NOMO-1 (cell line): ENCODE results near the gene CASP8.
"Not testable (repeated sequence)": the region's sequence is repeated elsewhere in the genome, so short reads cannot be mapped to it uniquely, and the experiment has no call there.

Source experiments
- DNase-seq, 2 experiments: peaks; one replicate each; lab custom pipeline; 2025; ENCODE audit not compliant: unreplicated experiment in 2 of 2; lab: John Stamatoyannopoulos, UW

CASP8 gene

DNA sequence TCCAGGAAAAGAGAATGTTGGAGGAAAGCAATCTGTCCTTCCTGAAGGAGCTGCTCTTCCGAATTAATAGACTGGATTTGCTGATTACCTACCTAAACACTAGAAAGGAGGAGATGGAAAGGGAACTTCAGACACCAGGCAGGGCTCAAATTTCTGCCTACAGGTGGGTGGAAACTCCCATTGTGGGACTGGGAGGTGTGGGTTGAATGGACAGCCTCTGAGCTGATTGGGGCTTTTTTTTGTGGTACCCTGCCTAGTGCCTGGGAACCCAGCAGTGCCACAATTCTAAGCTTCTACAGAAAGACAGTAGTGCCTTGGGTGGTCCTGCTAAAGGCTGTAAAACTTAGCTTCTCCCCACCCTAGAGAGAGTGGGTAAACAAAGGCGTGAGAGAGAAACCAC is 6.3 kb downstream of the CASP8 start:
- DNase-seq = no peak

DNA sequence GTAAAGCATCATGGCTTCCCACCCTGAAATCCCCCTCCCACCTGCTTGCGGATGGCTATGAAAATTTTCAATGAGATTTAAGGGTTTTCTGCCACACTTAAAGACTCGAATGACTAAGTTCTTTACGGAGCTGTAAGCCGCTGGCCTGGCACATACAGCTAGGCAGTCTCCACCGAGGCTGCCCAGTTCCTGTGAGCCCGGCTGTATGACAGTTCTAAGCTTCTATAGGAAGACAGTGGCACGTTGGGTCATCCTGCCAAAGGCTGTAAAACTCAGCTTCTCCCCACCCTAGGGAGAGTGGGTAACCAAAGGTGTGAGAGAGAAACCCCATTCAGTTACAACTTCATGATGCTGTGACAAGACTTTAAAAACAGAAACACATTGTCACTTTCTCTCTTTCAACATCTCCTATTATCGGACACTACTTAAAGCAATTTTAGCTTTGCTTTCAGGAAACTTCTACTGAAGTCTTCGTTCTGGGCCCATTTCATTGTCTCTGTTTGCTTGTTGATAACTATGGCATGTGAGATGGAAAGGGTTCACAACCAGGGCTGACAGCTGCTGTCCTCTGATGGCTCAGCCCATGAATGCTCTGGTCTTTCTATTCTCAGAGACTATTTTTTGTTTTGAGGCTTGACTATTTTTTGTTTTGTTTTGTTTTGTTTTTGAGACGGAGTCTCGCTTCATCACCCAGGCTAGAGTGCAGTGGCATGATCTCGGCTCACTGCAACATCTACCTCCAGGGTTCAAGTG is 7.1 kb downstream of the CASP8 start:
- DNase-seq = no peak

DNA sequence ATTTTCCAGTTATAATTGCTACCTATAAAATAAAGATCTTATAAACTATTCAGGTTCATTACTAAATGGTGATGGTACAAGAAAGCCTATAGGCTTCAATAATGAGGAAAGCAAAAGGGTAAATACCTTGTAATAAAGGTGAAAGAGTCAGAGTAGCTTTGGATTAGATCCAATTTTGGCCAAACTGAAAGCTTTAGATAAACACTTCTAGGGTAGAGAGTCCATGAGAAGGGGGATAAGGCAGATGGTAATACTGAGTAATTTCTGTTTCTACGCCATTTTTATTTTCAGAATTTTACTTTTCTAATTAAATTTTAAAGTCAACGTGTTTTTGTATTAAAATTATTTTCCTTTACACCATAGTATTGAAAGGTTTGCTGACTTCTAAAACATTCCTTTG is 9.4 kb downstream of the CASP8 start:
- DNase-seq = no peak

DNA sequence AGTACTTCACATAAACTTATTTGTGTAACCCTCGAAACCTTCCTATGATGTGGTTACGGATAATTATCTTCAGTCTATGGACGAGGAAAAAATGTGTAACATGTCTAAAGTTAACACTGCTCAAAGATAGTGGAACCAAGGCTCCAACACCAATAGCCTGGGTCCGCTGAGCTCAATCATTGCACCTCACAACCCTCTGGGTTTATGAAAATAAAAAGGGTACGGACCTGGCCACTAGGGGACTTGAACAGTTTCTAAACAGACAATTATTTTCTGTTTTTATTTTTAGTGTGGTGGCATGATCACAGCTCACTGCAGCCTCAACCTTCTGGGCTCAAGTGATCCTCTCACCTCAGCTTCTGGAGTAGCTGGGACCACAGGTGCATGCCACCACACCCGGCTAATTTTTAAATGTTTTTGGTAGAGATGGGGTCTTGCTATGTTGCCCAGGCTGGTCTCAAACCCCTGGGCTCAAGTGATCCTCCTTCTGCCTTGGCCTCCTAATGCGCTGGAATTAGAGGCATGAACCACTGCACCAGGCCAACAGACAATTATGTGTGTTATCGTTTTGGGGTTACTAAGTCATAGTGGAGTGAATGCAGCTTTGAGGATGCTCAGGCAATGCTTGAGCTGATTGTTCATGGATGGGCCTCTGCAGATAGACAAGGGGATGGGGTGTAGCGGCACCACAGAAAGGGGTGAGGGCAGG is 10.1 kb downstream of the CASP8 start:
- no peak for DNase-seq

DNA sequence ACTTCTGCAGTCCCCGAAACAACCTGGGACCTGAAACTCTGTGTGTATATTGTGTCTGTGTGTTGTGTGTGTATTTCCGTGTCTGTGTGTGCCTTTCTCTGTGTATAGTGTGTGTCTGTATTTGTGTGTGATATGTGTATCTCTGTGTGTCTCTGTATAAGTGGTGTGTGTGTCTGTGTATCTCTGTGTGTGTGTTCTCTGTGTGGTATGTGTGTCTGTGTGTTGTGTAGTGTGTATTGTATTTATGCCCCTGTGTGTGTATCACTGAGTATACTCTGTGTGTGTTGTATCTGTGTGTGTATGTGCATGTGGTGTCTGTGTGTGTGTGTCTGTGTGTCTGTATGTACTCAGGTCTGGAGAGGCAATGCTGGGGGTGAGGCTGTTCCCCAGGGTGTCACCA is 11.6 kb downstream of the CASP8 start:
- no peak for DNase-seq

DNA sequence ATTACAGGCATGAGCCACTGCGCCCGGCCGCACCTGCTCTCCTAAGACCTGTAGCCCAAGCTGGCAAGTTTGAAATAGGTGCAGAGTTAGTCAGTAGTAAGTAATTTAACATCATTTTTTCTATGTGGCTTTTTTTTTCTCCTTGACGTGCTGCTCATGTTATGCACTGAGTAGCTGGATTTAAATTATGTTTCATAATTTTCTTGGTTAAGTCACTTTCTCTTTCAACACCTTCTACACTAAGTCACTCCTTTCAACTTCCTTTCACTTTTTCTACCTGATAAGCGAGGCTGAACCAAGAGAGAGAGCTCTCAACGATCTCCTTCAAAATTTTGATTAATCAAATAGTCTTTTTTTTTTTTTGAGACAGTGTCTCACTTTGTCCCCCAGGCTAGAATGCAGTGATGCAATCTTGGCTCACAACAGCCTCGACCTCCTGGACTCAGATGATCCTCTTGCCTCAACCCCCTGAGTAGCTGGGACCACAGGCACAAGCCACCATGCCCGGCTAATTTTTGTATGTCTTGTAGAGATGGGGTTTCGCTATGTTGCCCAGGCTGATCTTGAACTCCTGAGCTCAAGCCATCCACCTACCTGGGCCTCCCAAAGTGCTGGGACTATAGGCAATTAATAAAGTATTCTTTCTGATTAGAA is 13.1 kb downstream of the CASP8 start:
- no peak for DNase-seq

DNA sequence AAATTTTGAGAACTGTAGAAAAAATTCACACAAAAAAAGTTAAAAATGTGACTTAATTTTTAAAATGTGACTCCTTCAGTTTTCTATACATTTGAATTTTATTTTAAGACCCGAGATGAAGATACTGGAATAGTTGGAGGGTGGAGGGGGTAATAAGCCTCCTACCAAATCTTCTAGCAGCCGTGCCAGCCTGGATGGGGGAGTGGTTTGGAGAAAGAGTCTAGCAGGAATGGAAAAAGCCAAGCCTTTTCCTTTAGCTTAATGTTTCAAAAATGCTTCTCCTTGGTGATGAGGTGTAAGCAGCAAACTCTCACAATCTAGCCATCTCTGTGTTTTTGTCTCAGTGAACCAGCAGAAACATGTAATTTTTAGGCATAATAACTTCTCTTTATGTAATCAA is 14.7 kb downstream of the CASP8 start:
- DNase-seq = no peak

DNA sequence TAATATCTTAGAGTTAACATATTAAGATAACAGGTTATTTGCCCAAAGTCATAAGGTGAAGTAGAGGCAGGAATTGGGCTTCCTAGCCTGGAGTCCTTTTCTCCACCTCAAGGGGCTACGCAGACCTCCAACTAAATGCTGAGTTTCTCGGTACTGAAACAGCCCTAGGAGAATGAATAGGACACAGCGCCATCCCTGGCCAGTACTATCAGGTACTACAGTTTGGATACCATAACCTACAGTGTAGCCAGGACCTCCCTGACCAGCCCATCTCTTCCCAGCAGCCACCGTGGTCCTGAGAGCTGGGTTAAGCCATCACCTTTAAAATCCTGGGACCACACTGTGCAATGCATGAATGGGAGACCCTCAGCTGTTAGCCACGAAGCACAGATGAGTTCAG is 15.7 kb downstream of the CASP8 start:
- no peak for DNase-seq

DNA sequence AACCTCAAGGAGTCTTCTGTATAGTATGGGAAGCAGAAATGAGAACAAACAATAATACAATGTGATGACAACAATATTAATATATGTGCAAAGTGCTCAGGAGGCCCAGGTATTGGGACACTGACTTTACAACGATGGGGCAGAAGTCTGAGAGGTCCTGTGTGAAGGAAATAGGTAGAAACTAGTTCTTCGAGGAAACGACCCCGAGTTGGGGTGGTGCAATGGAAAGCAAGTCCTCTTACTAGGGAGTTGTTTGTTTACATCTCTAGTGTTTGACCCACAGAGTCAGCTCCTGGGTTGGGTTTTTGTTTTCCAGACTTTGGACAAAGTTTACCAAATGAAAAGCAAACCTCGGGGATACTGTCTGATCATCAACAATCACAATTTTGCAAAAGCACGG is 16.2 kb downstream of the CASP8 start:
- no peak for DNase-seq

DNA sequence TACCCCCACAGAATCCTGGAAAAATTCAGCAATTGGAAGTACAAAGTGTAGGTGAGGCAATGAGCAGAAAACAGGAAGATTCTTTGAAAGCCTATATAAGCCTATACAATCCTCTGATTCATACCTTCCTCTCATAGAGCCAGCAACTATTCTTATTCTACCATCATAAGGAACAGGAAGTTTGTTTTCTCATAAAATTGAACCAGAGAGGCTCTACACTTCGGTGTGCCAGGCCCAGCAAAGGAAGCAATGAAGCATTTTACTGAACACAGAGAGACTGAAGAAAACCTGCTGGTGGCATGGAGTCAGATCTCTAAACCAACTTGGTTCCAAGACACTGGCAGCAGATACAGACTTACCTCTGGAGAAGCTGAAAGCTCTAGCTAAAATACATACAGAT is 18.7 kb downstream of the CASP8 start:
- no peak for DNase-seq

DNA sequence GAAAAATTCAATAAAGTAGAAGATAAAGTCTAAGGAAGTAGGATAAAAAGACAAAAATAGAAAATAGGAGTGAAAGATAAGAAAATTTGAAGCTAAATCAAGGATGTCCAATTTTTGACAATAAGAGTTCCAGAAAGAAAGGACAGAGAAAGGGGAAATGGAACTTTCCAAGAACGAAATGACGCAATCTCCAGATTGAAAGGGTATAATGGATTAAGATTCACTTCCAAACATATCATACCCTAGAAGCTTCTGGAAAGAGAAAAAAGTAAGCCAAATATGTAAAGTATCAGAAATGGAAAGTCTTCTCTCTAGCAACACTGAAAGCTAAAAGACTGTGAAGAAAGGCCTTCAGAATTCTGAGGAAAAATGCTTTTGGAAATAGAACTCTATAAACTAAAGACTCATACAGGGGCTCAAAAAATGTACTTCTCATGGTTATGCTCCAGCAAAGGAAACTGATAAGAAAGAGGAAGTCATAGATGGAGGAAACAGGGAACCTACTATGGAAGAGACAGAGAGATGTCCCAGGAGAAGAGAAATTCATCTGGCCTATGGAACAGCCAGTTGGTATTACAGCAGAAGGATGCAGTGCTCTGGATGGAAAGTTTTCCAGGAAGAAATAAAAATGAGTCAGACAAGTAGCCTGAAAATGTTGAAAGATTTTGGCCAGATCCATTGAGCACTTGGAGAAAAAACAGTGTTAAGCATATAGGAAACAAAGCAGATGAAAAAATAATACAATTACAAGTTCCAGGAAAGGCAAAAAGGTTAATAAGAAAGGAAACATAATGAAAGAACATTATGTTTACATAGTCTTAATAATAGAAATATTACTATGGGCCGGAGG is 20.1 kb downstream of the CASP8 start:
- peak in 1 of 2 experiments; percentile 26 for DNase-seq

DNA sequence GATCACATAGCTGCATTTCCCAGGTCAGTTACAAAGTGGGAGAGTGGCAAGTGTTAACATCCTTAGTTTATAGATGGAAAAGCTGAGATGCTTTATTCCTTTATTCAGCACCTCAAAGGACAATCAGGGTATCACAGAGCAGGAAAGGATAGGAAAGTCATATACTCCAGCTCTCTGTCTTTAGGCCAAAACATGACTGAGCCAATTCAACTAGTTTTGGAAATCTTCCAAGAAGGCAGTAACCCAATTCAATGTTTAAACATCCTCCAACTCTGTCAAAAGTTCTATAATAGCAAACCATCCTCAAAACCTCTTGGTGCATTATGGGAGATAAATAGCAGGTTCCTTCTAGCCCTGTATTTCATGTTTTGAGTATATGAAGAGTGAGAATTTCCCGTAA is 25.2 kb downstream of the CASP8 start:
- no peak for DNase-seq

DNA sequence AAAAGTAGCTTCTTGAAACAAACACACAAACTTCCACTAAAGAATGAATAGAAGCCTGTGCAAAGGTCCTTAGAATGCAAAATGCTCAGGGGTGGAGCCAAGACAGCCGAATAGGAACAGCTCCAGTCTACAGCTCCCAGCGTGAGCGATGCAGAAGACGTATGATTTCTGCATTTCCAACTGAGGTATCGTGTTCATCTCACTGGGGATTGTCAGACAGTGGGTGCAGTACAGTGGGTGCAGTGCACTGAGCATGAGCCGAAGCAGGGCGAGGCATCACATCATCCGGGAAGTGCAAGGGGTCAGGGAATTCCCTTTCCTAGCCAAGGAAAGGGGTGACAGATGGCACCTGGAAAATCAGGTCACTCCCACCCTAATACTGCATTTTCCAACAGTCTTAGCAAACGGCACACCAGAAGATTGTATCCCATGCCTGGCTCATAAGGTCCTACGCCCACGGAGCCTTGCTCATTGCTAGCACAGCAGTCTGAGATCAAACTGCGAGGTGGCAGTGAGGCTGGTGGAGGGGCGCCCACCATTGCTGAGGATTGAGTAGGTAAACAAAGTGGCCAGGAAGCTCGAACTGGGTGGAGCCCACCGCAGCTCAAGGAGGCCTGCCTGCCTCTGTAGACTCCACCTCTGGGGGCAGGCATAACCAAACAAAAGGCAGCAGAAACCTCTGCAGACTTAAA is 30.3 kb downstream of the CASP8 start:
- DNase-seq = not testable (repeated sequence)

DNA sequence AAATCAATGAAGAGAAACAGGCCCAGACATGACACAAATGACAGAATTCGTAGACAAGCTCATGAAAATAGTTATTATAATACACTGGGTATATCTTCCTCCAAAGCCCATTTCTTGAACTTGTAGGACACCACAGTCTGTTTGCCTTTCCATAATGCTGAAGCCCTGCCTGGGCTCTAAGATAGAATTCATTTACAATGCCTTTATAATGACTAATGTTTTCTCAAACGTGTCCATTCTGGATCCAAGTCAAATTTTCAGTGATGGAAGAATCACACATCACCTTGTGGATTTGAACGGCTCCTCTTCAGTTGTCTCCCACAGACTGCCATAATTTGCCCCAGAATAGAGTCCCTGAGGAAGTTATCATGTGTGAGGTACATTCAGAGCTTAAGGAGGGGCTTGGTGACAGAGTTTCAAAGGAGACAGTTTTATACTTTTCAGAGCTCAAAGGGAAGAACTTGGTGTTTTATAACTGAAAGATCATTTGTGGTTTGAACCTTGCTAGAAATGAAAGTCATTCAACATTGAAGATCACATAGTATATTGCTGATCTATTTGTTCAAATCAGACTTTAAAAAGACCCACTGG is 38.2 kb downstream of the CASP8 start:
- no peak for DNase-seq

DNA sequence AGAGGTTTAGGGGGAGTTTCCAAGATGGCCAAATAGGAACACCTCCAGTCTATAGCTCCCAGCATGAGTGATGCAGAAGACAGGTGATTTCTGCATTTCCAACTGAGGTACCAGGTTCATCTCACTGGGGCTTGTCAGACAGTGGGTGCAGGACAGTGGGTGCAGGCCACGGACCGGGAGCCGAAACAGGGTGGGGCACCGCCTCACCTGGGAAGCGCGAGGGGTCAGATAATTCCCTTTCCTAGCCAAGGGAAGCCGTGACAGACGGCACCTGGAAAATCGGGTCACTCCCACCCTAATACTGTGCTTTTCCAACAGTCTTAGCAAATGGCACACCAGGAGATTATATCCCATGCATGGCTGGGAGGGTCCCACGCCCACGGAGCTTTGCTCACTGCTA is 39.6 kb downstream of the CASP8 start:
- DNase-seq = not testable (repeated sequence)

DNA sequence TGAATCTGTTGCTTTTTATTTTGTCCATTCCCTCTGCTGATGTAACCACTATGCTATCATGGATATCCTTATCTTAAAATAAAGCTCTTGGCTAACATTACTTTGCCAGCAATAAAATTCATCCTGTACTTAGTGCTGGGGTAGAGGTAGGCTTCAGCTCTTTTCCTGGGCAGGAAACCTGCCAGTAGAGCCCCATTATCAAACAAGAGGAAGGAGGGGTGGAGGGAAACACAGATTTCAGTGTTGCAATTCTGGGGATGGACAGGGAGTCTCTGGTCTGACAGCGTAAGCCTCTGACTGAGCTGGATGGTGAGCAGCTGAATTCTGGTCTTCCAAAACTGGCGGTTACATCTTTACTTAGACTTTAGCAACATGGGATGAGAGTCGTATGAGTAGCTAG is 47.5 kb downstream of the CASP8 start:
- no peak for DNase-seq

DNA sequence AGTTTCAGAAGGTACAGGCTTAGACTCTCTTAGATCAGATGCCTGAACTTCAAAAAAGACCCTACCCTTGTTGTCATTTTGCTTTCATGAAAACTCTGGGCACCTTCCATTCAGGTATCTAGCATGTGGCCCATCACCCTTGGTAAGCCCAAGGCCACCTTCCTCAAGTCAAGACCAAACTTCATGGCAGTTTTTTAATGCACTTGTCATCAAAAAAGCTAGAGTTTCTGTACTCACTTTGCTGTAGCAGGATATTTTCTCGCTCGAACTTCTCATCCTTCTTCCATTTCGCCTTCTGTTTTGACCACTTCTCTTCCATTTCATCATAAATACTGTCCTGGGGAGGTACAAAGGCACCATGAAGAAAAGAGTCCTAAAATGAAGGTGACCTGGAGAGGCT is 48.6 kb downstream of the CASP8 start:
- DNase-seq = no peak

DNA sequence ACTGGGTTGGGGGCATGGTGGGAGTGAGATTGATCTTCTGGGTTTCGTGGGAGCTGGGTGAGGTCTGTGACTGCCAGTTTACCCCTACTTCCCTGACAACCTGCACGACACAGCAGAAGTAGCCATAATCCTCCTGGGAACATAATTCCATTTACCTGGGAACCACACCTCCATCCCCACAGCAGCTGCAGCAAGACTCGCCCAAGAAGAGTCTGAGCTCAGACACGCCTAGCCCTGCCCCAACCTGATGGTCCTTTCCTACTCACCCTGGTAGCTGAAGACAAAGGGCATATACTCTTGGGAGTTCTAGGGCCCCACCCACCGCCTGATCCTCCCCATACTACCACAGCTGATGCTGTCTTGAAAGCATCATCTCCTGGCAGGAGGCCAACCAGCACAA is 53.0 kb downstream of the CASP8 start:
- no peak for DNase-seq

DNA sequence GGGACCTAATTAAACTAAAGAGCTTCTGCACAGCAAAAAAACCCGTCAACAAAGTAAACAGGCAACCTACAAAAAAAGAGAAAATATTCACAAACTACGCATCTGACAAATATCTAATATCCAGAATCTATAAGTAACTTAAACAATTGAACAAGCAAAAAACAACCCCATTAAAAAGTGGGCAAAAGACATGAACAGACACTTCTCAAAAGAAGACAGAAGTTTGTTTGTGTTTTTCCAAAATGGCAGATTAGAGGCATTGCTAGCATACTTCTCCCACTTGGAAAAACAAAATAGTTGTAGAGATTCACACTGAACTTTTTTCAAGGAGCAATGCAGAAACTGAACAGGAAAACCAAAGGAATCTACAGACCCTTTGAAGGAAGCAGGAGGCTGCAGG is 59.2 kb downstream of the CASP8 start:
- no peak for DNase-seq

DNA sequence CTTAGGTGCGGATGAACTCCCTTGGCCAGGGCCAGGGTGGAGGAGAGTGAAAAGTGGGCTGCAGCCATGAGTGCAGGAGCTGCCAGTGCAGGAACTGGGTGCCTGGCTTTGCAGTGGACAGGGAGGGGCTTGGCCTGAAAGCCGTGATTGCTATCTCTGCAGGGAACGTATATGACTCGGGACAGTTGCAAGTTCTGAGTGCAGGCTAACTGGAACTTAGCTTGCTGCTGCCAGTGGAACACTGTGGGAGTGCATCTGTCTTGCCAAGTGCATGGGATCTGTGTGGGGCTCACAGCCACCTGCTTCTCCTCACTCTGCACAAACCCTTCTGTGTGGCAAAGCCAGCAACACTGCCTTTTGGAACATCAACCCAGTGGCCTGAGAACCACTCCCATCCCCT is 59.9 kb downstream of the CASP8 start:
- DNase-seq = no peak
